Hepatocyte (in vitro differentiated cells): ENCODE data around the gene PTGIS.

Experiments used
- CTCF ChIP-seq: fragments of 200-600 bp; sonication (generic); IDR thresholded peaks from 2 replicates; pipeline ENCODE4 v1.5.1; 2016; ENCODE audit warnings: antibody characterized with exemption, mild to moderate bottlenecking; ENCODE audit not compliant: poor library complexity
- EZH2 ChIP-seq: fragments of 200-600 bp; sonication (generic); IDR thresholded peaks from 2 replicates; pipeline ENCODE4 v1.6.1; 2016; ENCODE audit warnings: antibody characterized with exemption, mild to moderate bottlenecking, borderline replicate concordance
- EZH2phosphoT487 ChIP-seq: fragments of 200-600 bp; sonication (generic); IDR thresholded peaks from one replicate; pipeline ENCODE4 v1.6.1; 2018; ENCODE audit warnings: antibody characterized with exemption, mild to moderate bottlenecking, low read depth, moderate library complexity; ENCODE audit not compliant: unreplicated experiment, severe bottlenecking

GRCh38 chr20:49538950-49539349, 29.0 kb downstream of the PTGIS start:
- TF ChIP-seq CTCF: no peak
- no peak for TF ChIP-seq EZH2
- TF ChIP-seq EZH2phosphoT487: no peak
